ENCODE results near the gene ESPNL.
"Not testable (repeated sequence)": the region's sequence is repeated elsewhere in the genome, so short reads cannot be mapped to it uniquely, and the experiment has no call there.

Gene ESPNL, protein sequence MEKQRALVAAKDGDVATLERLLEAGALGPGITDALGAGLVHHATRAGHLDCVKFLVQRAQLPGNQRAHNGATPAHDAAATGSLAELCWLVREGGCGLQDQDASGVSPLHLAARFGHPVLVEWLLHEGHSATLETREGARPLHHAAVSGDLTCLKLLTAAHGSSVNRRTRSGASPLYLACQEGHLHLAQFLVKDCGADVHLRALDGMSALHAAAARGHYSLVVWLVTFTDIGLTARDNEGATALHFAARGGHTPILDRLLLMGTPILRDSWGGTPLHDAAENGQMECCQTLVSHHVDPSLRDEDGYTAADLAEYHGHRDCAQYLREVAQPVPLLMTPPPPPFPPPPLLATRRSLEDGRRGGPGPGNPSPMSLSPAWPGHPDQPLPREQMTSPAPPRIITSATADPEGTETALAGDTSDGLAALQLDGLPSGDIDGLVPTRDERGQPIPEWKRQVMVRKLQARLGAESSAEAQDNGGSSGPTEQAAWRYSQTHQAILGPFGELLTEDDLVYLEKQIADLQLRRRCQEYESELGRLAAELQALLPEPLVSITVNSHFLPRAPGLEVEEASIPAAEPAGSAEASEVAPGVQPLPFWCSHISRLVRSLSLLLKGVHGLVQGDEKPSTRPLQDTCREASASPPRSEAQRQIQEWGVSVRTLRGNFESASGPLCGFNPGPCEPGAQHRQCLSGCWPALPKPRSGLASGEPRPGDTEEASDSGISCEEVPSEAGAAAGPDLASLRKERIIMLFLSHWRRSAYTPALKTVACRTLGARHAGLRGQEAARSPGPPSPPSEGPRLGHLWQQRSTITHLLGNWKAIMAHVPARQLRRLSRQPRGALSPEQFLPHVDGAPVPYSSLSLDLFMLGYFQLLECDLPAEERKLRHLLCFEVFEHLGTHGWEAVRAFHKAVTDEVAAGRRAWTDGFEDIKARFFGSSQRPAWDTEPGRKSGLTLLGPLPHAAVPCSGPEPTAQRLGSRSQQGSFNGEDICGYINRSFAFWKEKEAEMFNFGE

GRCh38 chr2:238100049-238100820 lies at the start of gene ESPNL:
Gene ESPNL, plus strand, starts transcription at chr2:238100340. Its CDS starts 80 bp downstream, at chr2:238100420.
- no peak for DNase-seq (ENCODE audit: low read depth in 2 of 3, low spot score in 2 of 3)

DNA sequence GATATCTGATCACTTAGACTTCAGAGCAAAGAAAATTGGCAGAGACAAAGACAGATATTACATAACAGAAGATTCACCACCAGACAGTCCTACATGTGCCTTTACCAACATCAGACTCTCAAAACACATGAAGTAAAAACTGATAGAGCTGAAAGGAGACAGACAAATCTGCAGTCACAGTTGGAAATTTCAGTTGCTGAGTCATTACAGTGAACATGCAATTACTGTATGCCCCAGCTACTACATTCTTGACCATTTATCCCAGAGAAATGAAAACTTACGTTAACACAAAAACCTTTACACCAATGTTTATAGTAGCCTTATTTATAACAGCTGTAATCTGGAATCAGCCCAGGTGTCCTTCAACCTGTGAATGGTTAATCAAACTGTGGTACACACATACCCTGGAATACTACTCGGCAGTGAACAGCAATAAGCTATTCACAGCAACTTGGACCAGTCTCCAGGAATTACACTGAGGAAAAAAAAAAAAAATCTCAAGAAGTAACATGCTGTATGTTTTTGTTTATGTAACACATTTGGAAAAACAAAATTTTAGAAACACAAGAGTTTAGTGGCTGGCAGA lies 46.9 kb upstream of the ESPNL start:
- no peak for DNase-seq (ENCODE audit: low read depth in 2 of 3, low spot score in 2 of 3)

DNA sequence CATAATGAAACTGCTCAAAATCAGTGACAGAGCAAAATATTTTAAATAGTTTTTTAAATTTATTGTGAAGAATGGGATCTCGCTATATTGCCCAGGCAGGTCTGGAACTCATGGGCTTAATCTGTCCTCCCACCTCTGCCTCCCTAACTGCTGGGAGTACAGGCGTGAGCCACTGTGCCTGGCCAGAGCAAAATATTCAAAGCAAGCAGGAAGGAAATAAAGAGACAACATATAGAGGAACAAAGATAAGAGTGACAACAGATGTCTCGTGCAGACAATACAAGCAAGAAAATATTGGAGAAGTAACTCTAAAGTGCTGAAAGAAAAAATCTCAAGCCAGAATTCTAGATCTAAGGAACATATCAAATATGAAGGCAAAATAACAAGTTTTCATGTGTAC lies 44.3 kb upstream of the ESPNL start:
- no peak for DNase-seq (ENCODE audit: low read depth in 2 of 3, low spot score in 2 of 3)

GRCh38 chr2:238057696-238058575 lies 42.2 kb upstream of the ESPNL start:
- DNase-seq (ENCODE audit: low read depth in 2 of 3, low spot score in 2 of 3), result not testable (repeated sequence)

DNA sequence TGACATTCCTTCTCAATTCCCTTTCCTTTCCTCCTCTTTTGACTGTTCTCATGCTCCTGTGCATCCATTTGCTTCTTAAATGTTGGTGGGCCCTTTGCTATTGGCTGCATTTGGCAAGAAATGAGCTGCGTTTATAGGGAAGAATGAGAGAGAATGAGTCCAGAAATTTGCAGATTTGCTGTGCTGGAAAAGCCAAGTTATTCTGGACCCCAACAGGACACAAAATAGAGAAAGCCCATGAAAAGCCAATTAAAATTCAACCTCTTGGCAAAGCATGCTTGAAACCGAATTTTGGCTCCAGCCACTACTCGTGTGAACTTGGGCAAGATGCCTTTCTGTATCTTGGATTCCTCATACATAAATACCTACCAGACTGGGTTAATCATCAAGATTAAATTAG lies 40.6 kb upstream of the ESPNL start:
- no peak for DNase-seq (ENCODE audit: low read depth in 2 of 3, low spot score in 2 of 3)

- DNase-seq (ENCODE audit: low read depth in 2 of 3, low spot score in 2 of 3), result no peak
These were observed 40.0 kb upstream of the ESPNL start for GRCh38 chr2:238060096-238060541.

GRCh38 chr2:238060542-238061314 lies 39.4 kb upstream of the ESPNL start, which contains the start of gene SCLY:
Gene SCLY, plus strand, starts transcription at chr2:238061001. Its CDS starts 54 bp downstream, at chr2:238061055.
- peak; percentile 88 to 95 (median 92) for DNase-seq (ENCODE audit: low read depth in 2 of 3, low spot score in 2 of 3)

DNA sequence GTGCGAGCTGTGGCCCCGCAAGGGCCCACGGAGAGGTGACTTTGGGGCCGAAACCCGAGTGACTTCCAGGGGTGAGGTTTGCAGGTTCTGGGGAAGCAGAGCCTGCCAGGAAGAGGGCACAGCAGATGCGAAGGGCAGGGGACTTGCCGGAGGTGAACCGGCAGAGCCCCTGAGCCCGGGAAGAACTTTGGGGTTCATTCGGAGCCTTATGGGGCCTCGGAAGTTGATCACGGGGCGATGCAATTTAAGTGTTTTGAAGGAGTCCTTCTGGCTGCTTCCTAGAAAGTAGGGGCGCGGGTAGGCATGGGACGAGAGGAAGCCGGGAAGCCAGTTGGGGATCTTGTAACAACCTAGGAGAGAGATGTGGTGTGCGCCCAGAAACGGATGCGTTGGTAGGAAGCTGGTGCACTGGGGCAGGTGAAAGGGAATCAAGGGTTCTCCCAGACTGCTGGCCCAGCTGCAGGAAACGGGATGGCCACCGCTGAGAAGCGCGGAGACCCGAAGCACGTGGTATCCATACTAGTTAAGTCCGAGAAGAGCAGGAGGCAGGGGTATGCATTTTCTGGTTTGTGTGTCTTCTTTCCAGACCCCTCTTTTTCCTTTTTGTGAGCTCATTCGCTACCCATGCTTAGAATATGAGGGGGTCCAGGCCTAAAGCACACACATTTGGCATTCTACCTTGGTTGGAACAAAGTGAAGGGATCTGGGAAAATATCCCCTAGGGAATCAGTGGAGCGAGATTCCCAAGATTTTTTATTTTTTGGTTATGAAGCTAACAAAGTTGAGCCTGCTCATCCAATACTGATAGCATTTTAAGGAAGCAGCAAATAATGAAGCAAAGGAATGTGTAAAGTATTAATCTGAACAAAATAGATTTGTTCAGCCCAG lies 38.6 kb upstream of the ESPNL start:
- DNase-seq (ENCODE audit: low read depth in 2 of 3, low spot score in 2 of 3), result peak in 2 of 3 experiments; percentile 21 to 30

DNA sequence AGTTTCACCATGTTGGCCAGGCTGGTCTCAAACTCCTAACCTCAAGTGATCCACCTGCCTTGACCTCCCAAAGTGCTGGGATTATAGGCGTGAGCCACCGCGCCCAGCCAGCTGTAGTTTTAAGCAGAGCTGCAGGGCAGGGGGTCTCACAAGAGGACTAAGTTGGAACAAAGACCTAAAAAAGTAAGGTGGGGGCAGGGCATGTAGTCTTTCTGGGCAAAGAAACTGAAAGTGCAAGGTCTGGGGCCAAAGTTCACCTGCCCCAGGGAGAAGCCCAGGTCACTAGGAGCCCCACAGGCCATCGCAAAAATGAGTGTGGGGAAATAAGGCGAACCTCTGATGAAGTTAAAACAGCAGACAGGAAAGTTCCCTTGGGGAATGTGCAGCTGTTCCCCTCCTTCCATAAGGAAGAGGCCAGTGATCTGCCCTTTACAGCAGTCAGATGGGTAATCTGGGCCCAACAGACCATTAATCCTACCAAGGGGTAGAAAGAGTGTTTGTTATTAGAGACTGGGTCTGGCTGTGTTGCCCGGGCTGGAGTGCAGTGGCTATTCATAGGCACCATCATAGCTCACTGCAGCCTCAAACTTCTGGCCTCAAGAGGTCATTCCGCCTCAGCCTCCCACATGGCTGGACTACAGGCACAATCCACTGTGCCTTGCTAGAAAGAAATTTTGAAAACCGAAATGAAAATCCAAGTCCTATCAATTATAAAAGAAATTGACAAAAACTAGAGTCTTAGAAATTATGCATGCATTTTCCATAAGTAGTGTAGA lies 36.5 kb upstream of the ESPNL start:
- DNase-seq (ENCODE audit: low read depth in 2 of 3, low spot score in 2 of 3), result no peak

DNA sequence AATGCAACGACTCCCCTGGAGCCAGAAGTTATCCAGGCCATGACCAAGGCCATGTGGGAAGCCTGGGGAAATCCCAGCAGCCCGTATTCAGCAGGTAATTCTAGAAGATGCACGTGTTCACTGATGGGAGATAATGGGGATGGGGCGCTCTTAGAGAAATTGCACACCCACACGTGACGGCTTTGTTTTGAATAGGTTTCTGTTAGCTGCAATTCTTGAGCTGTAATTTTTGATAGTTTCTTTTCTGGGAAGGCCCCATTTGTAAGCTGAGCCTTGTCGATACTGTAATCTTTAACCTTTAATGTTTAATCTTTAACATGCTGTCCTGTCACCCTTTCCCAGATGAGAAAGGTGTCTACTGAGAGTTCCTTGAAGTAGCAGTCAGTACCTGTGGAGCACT lies 35.8 kb upstream of the ESPNL start:
- no peak for DNase-seq (ENCODE audit: low read depth in 2 of 3, low spot score in 2 of 3)

- no peak for DNase-seq (ENCODE audit: low read depth in 2 of 3, low spot score in 2 of 3)
These were observed 34.9 kb upstream of the ESPNL start for GRCh38 chr2:238065071-238065846.

DNA sequence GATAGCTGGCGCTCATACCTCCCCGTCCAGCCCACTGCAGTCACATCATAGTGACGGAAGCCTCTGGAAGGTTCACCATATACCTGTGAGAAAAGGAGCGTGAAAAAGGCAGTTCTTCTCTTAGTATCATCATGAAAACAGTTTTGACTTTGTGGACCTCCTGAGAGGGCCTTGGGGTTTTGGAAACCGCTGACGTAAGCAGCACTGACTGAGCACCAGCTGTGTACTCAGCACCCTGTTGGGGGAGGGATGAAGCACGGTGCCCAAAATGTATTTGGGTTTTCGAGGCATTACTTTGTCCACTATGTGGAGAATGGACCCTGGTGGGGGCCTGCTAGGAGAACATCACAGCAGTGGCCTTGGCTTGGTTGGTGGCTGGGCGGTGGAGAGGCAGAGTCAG lies 33.9 kb upstream of the ESPNL start:
- DNase-seq (ENCODE audit: low read depth in 2 of 3, low spot score in 2 of 3), result no peak

GRCh38 chr2:238066718-238067117 lies 33.4 kb upstream of the ESPNL start:
- not testable (repeated sequence) for DNase-seq (ENCODE audit: low read depth in 2 of 3, low spot score in 2 of 3)

GRCh38 chr2:238067939-238068338 lies 32.2 kb upstream of the ESPNL start:
- DNase-seq (ENCODE audit: low read depth in 2 of 3, low spot score in 2 of 3), result no peak

DNA sequence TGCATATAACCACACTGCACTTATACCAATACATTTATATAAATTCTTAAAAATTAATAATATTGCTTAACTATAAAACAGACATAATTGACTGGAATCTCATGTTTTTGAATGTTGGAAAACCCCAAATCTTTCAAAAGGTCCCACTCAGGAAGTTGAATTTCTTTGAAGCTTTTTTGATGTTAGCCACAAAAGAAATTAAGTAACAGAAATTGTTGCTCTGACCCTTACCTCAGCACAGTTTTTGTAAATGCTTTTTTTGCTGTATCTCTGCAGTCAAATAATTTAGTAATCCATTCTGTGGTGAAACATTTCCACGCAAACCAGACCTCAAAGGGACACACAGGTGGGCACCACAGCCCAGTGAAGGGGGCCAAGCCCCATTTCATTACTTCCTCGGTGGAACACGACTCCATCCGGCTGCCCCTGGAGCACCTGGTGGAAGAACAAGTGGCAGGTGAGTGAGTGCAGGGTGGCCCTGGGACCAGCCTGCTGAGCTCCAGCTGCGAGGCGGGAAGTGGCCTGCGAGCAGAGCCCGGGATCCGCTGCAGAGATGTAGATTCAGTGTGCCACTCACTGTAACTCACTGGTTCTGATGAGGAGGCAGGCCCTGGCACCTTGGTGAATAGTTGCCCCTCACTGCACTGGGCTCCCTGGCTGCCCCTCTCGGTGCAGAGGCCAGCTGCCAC lies 31.0 kb upstream of the ESPNL start:
- DNase-seq (ENCODE audit: low read depth in 2 of 3, low spot score in 2 of 3), result no peak

DNA sequence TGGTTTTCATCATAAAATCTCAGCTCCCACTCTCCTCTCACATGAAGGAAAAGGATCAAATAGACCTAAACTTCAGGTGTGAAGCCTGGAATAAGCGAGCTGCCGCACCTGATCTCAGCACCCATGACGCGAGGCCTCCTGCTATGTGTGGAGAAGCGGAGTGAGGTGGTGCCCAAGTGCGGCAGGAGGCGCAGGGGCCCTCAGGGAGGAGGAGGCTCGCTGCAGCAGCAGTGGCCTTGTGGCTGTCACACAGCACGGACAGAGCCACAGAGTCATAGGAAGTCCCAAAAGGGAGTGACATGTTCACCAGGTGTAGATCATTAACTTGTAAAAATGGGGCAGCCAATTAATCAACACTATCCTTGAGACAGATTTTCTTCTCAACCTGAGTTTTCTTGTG lies 30.3 kb upstream of the ESPNL start:
- no peak for DNase-seq (ENCODE audit: low read depth in 2 of 3, low spot score in 2 of 3)

All from activated CD8-positive, alpha-beta memory T cell treated with anti-CD3 and anti-CD28 coated beads for 48 hours (primary cell).